Astrocyte (in vitro differentiated cells and primary cell): ENCODE measurements around the gene HRH2. TPM values are rescaled to one million over a fixed set of nuclear protein-coding genes. Genes with fewer than 3 reads are reported as not detected.

Experiments used
- DNase-seq: peaks from one replicate; pipeline ENCODE4 v3.0.0-alpha.2; 2010; ENCODE audit warnings: low read depth
- FAIRE-seq: peaks from 2 replicates; lab custom pipeline; 2011; peaks lifted over from hg19 to GRCh38; lab: Jason Lieb, UNC
- H2AFZ ChIP-seq: 2 replicates; pipeline ENCODE4 v1.6.0; 2012; ENCODE audit warnings: low read depth, low read length, inconsistent platforms
- H3K27ac ChIP-seq: 2 replicates; pipeline ENCODE4 v1.5.1; 2011; ENCODE audit warnings: low read depth, low read length, inconsistent platforms
- H3K27me3 ChIP-seq: 2 replicates; pipeline ENCODE4 v1.6.0; 2011; ENCODE audit warnings: low read length, inconsistent platforms; ENCODE audit not compliant: insufficient read depth
- H3K36me3 ChIP-seq: 2 replicates; pipeline ENCODE4 v1.5.1; 2011; ENCODE audit warnings: low read length, inconsistent platforms; ENCODE audit not compliant: insufficient read depth
- H3K4me1 ChIP-seq: 2 replicates; pipeline ENCODE4 v1.5.1; 2011; ENCODE audit warnings: low read length, inconsistent platforms; ENCODE audit not compliant: insufficient read depth
- H3K4me2 ChIP-seq: 2 replicates; pipeline ENCODE4 v1.6.0; 2012; ENCODE audit warnings: low read length, inconsistent platforms
- H3K4me3 ChIP-seq: 2 replicates; pipeline ENCODE4 v1.5.1; 2011; ENCODE audit warnings: low read depth, mild to moderate bottlenecking, low read length, inconsistent platforms; ENCODE audit not compliant: insufficient read depth
- H3K79me2 ChIP-seq: 2 replicates; pipeline ENCODE4 v1.6.0; 2012; ENCODE audit warnings: mild to moderate bottlenecking, low read length, inconsistent platforms; ENCODE audit not compliant: insufficient read depth
- H3K9ac ChIP-seq: 2 replicates; pipeline ENCODE4 v1.6.0; 2012; ENCODE audit warnings: mild to moderate bottlenecking, low read length, inconsistent platforms
- H3K9me3 ChIP-seq: 2 replicates; pipeline ENCODE4 v1.5.1; 2012; ENCODE audit warnings: low read depth, mild to moderate bottlenecking, low read length, inconsistent platforms; ENCODE audit not compliant: insufficient read depth
- H4K20me1 ChIP-seq: 2 replicates; pipeline ENCODE4 v1.6.0; 2012; ENCODE audit warnings: low read length, inconsistent platforms; ENCODE audit not compliant: insufficient read depth
- H3K27ac Mint-ChIP-seq: one replicate; pipeline ENCODE4 v1.8.0; 2021; ENCODE audit warnings: mild to moderate bottlenecking, mixed read lengths; ENCODE audit not compliant: unreplicated experiment
- H3K27me3 Mint-ChIP-seq: one replicate; pipeline ENCODE4 v1.8.0; 2021; ENCODE audit warnings: low read depth, mixed read lengths; ENCODE audit not compliant: unreplicated experiment
- H3K36me3 Mint-ChIP-seq: one replicate; pipeline ENCODE4 v1.8.0; 2021; ENCODE audit warnings: low read depth, mixed read lengths; ENCODE audit not compliant: unreplicated experiment
- H3K4me1 Mint-ChIP-seq: one replicate; pipeline ENCODE4 v1.8.0; 2021; ENCODE audit warnings: low read depth, mixed read lengths; ENCODE audit not compliant: unreplicated experiment
- H3K4me3 Mint-ChIP-seq: one replicate; pipeline ENCODE4 v1.8.0; 2021; ENCODE audit warnings: mild to moderate bottlenecking, moderate library complexity, mixed read lengths; ENCODE audit not compliant: unreplicated experiment
- H3K9me3 Mint-ChIP-seq: one replicate; pipeline ENCODE4 v1.8.0; 2021; ENCODE audit warnings: mild to moderate bottlenecking, mixed read lengths; ENCODE audit not compliant: unreplicated experiment
- EZH2 ChIP-seq: IDR thresholded peaks from 2 replicates; pipeline ENCODE4 v1.6.1; 2012; ENCODE audit warnings: mild to moderate bottlenecking, low read length, inconsistent platforms; ENCODE audit not compliant: insufficient read depth
- total RNA-seq: library from RNA; stranded (reverse); gene quantifications from 2 replicates; pipeline ENCODE4 v1.2.1, GENCODE V29; 2021
- TF ChIP-seq, protein P1 (sequence below): IDR thresholded peaks from 2 replicates; pipeline ENCODE4 v1.5.1; 2011; ENCODE audit warnings: low read depth, mild to moderate bottlenecking, inconsistent platforms, low read length, moderate library complexity; ENCODE audit not compliant: insufficient read depth

HRH2 gene
- total RNA-seq, 1 donor from 2014 or later = 1.9 TPM

DNA sequence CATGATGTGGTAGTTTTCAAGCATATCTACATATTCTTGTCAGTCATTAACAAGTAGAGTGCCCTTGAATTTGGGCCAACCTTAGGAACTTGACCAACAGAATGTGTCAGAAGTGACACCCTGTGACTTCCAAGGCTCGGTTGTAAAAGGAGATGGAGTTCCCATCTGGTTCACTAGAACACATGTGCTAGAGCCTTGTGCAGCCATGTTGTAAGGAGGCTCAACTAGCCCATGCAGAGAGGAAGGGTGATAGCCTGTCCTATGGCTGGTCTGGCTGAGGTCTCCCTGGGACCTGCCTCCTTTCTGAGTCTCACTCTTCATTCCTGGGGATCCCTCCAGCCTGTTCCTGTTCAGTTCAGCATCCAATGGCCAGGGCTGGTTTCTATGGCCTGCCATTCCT, 28.1 kb upstream of the HRH2 start:
- DNase-seq (no peak), FAIRE-seq (no peak)
- Histone ChIP-seq H3K9ac (no peak overlapping the region), H3K9me3 (no peaks in the 10 kb centered on the region), H3K36me3 (no peaks in the 10 kb centered on the region), H3K4me3 (no peak overlapping the region), H4K20me1 (no peaks in the 10 kb centered on the region), H3K79me2 (no peaks in the 10 kb centered on the region), H3K4me1 (no peaks in the 10 kb centered on the region), H3K27me3 (no peaks in the 10 kb centered on the region), H3K27ac (no peak overlapping the region), H3K4me2 (no peak overlapping the region), H2AFZ (no peak overlapping the region)
- peaks cover 15% of the 10 kb centered on the region for H3K27me3 Mint-ChIP-seq
- H3K9me3 Mint-ChIP-seq = peaks cover 7% of the 10 kb centered on the region
- TF ChIP-seq, protein P1, sequence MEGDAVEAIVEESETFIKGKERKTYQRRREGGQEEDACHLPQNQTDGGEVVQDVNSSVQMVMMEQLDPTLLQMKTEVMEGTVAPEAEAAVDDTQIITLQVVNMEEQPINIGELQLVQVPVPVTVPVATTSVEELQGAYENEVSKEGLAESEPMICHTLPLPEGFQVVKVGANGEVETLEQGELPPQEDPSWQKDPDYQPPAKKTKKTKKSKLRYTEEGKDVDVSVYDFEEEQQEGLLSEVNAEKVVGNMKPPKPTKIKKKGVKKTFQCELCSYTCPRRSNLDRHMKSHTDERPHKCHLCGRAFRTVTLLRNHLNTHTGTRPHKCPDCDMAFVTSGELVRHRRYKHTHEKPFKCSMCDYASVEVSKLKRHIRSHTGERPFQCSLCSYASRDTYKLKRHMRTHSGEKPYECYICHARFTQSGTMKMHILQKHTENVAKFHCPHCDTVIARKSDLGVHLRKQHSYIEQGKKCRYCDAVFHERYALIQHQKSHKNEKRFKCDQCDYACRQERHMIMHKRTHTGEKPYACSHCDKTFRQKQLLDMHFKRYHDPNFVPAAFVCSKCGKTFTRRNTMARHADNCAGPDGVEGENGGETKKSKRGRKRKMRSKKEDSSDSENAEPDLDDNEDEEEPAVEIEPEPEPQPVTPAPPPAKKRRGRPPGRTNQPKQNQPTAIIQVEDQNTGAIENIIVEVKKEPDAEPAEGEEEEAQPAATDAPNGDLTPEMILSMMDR = no peak
- no peak for TF ChIP-seq EZH2
- H3K36me3 Mint-ChIP-seq = no peaks in the 10 kb centered on the region
- H3K27ac Mint-ChIP-seq = no peak overlapping the region
- no peak overlapping the region for H3K4me3 Mint-ChIP-seq
- H3K4me1 Mint-ChIP-seq = no peaks in the 10 kb centered on the region

DNA sequence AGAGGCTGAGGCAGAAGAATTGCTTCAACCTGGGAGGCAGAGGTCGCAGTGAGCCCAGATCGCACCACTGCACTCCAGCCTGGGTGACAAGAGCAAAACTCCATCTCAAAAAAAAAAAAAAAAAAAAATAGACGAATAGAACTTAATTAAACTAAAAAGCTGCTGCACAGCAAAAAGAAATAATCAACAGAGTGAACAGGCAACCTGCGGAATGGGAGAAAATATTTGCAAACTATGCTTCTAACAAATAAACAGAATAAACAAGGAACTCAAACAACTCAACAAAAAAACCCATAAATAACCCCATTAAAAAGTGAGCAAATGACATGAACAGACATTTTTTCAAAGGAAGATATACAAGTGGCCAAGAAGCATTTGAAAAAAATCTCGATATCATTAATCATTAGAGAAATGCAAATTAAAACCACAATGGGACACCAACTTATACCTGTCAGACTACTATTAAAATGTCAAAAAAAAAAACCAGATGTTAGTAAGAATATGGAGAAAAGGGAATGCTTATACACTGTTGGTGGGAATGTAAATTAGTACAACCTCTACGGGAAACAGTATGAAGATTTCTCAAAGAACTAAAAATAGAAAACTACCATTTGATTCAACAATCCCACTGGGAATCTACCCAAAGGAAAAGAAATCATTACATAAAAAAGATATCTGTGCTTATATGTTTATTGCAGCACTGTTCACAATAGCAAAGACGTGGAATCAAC, 21.9 kb upstream of the HRH2 start:
- Histone ChIP-seq H3K36me3 (no peaks in the 10 kb centered on the region), H3K79me2 (no peaks in the 10 kb centered on the region), H3K9ac (no peak overlapping the region), H3K4me2 (no peak overlapping the region), H3K4me1 (no peaks in the 10 kb centered on the region), H2AFZ (no peak overlapping the region), H3K9me3 (peaks cover 3% of the 10 kb centered on the region), H3K27me3 (no peaks in the 10 kb centered on the region), H4K20me1 (no peaks in the 10 kb centered on the region), H3K4me3 (no peak overlapping the region), H3K27ac (no peak overlapping the region)
- Mint-ChIP-seq H3K4me3 (no peak overlapping the region), H3K36me3 (no peaks in the 10 kb centered on the region), H3K4me1 (no peaks in the 10 kb centered on the region), H3K27me3 (peaks cover 14% of the 10 kb centered on the region), H3K27ac (no peak overlapping the region), H3K9me3 (peaks cover 4% of the 10 kb centered on the region)
- DNase-seq (no peak), FAIRE-seq (no peak)
- TF ChIP-seq EZH2 = no peak
- TF ChIP-seq, protein P1 = no peak

DNA sequence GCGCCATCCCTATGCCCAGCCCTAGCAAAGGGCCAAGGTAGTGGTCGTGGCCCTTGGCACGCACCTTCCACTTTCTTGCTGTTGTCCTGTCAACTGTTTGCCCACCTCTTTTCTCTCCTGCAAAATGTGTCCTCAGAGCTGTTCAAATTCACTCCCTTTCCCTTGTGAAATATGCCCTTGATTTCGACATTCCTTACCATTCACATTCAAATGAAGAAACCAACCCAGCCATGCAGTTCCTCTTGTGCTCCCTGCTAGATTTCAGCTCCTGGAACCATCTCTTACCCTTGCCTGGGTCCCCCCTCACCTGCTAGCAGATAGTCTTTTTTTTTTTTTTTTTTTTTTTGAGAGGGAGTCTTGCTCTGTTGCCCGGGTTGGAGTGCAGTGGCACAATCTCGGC, 19.6 kb upstream of the HRH2 start:
- FAIRE-seq = no peak
- no peaks in the 10 kb centered on the region for H3K4me1 Mint-ChIP-seq

More for the DNA sequence above, 19.6 kb upstream of the HRH2 start:
- Histone ChIP-seq H3K4me3 (no peak overlapping the region), H3K9me3 (peaks cover 3% of the 10 kb centered on the region), H3K27ac (no peak overlapping the region), H2AFZ (no peak overlapping the region), H3K4me2 (no peak overlapping the region), H3K9ac (no peak overlapping the region), H3K79me2 (no peaks in the 10 kb centered on the region), H3K27me3 (no peaks in the 10 kb centered on the region), H3K36me3 (no peaks in the 10 kb centered on the region), H4K20me1 (no peaks in the 10 kb centered on the region), H3K4me1 (no peaks in the 10 kb centered on the region)
- Mint-ChIP-seq H3K9me3 (peaks cover 2% of the 10 kb centered on the region), H3K27me3 (peaks cover 22% of the 10 kb centered on the region), H3K36me3 (no peaks in the 10 kb centered on the region), H3K27ac (no peak overlapping the region), H3K4me3 (no peak overlapping the region)
- TF ChIP-seq, protein P1 = no peak
- TF ChIP-seq EZH2 = no peak
- DNase-seq = no peak
